K562 (cell line): ENCODE results near the gene CCDC144A. TPM values are rescaled to one million over a fixed set of nuclear protein-coding genes. Genes with fewer than 3 reads are reported as not detected.

Source experiments
- ATAC-seq: fragments of 200-7000 bp; cut with Tn5 transposase; 3 replicates; pipeline ENCODE4 v1.9.1; 2020; ENCODE audit warnings: moderate library complexity
- BruUV-seq: library from RNA; stranded (reverse); fragments of 400-500 nt; replicated peaks from 2 replicates; lab custom pipeline; 2021; lab: Mats Ljungman, UMichigan
- CTCF ChIA-PET: fragments of 300-600 bp; formaldehyde crosslinking; extraction: SDS; loops from one replicate; lab custom pipeline; 2021; ENCODE audit warnings: low intra/inter-chr PET ratio; lab: Yijun Ruan, JAX
- POLR2A ChIA-PET: fragments of 300-600, 350-650 bp; sonication (Branson Sonifier 250); formaldehyde crosslinking; extraction: SDS; loops from one replicate; lab custom pipeline; 2021; ENCODE audit warnings: antibody characterized with exemption, inconsistent platforms; lab: Yijun Ruan, JAX
- DNase-seq, 4 experiments: peaks; one replicate each; pipeline versions ENCODE4 v3.0.0 to v3.0.0-alpha.2; 2011 to 2018; ENCODE audit warnings: low spot score in 3 of 4, mixed read lengths in 3 of 4; ENCODE audit errors: extremely low read depth in 1 of 4
- FAIRE-seq: peaks from 2 replicates; lab custom pipeline; 2011; peaks lifted over from hg19 to GRCh38; lab: Jason Lieb, UNC
- H2AFZ ChIP-seq: 2 replicates; pipeline ENCODE4 v1.6.0; 2011; ENCODE audit warnings: low read depth, low read length, control low read depth, inconsistent platforms
- H3K27ac ChIP-seq: fragments of 200-600 bp; 3 replicates; pipeline ENCODE4 v1.8.0; 2011; ENCODE audit warnings: low read depth, mild to moderate bottlenecking, control low read depth, inconsistent platforms, low read length, moderate library complexity, mixed read lengths; ENCODE audit errors: extremely low read depth
- H3K27me3 ChIP-seq, 2 experiments: fragments of 300-600 bp in 1 of 2; 2 replicates in 1 of 2; 3 replicates in 1 of 2; pipeline versions ENCODE4 v1.6.0 to v1.8.0; 2011; ENCODE audit warnings: inconsistent platforms in 2 of 2, low read length in 2 of 2, mild to moderate bottlenecking in 1 of 2, mixed read lengths in 1 of 2, moderate library complexity in 1 of 2; ENCODE audit not compliant: control insufficient read depth in 2 of 2, insufficient read depth in 2 of 2
- H3K36me3 ChIP-seq: fragments of 300-600 bp; 3 replicates; pipeline ENCODE4 v1.8.0; 2011; ENCODE audit warnings: mild to moderate bottlenecking, low read length, inconsistent platforms; ENCODE audit not compliant: control insufficient read depth, insufficient read depth
- H3K4me1 ChIP-seq, 2 experiments: fragments of 200-600 bp in 1 of 2; replicated peaks in 1 of 2; 2 replicates in 1 of 2; 3 replicates in 1 of 2; pipeline versions ENCODE4 v1.5.1 to v1.8.0; 2011; ENCODE audit warnings: inconsistent platforms in 2 of 2, low read length in 2 of 2, mild to moderate bottlenecking in 1 of 2, mixed read lengths in 1 of 2, moderate library complexity in 1 of 2; ENCODE audit not compliant: control insufficient read depth in 2 of 2, insufficient read depth in 2 of 2
- H3K4me2 ChIP-seq: 2 replicates; pipeline ENCODE4 v1.6.1; 2011; ENCODE audit warnings: low read length, control low read depth, inconsistent platforms, mixed read lengths; ENCODE audit not compliant: insufficient read depth
- H3K4me3 ChIP-seq: fragments of 200-600 bp; sonication (generic), shearing (Covaris generic); 2 replicates; pipeline ENCODE4 v1.5.1; 2016; ENCODE audit warnings: control low read depth, inconsistent platforms
- H3K79me2 ChIP-seq: fragments of 200-600 bp; 3 replicates; pipeline ENCODE4 v1.8.0; 2011; ENCODE audit warnings: low read length, inconsistent platforms; ENCODE audit not compliant: control insufficient read depth, insufficient read depth
- H3K9ac ChIP-seq, 2 experiments: 2 replicates each; pipeline versions ENCODE4 v1.6.0 to v1.6.1; 2011; ENCODE audit warnings: low read depth in 2 of 2, low read length in 2 of 2, control low read depth in 1 of 2, inconsistent platforms in 1 of 2, mild to moderate bottlenecking in 1 of 2, mixed read lengths in 1 of 2; ENCODE audit not compliant: insufficient read depth in 1 of 2
- H3K9me1 ChIP-seq: one replicate; pipeline ENCODE4 v1.6.0; 2011; ENCODE audit warnings: inconsistent platforms, mild to moderate bottlenecking, low read length, moderate library complexity; ENCODE audit not compliant: control insufficient read depth, insufficient read depth
- H3K9me3 ChIP-seq: replicated peaks from 2 replicates; pipeline ENCODE4 v1.5.1; 2011; ENCODE audit warnings: low read depth, low read length, inconsistent platforms; ENCODE audit not compliant: control insufficient read depth, insufficient read depth
- H4K20me1 ChIP-seq: replicated peaks from 2 replicates; pipeline ENCODE4 v1.6.1; 2011; ENCODE audit warnings: low read length, inconsistent platforms, mixed read lengths; ENCODE audit not compliant: control insufficient read depth, insufficient read depth
- CREB1 ChIP-seq, 2 experiments: sonication (generic) in 1 of 2; formaldehyde crosslinking in 1 of 2; IDR thresholded peaks; 2 replicates each; pipeline versions ENCODE4 v1.6.1 to v1.8.0; 2012 to 2022; ENCODE audit warnings: inconsistent platforms in 1 of 2, mild to moderate bottlenecking in 1 of 2, missing genetic modification reagents in 1 of 2, moderate library complexity in 1 of 2
- GABPA ChIP-seq: fragments of 200-800 bp; sonication (Bioruptor generic); conservative IDR thresholded peaks from 2 replicates; pipeline ENCODE4 v1.6.1; 2016; ENCODE audit warnings: low read depth, missing genetic modification characterization, missing compliant biosample characterization
- GABPB1 ChIP-seq: sonication (generic); formaldehyde crosslinking; IDR thresholded peaks from 2 replicates; pipeline ENCODE4 v1.8.0; 2022; ENCODE audit warnings: mild to moderate bottlenecking, missing genetic modification reagents
- MTA3 ChIP-seq: fragments of 450-650 bp; formaldehyde crosslinking; IDR thresholded peaks from 2 replicates; pipeline ENCODE4 v1.6.1; 2017; ENCODE audit warnings: mild to moderate bottlenecking, borderline replicate concordance
- MYBL2 ChIP-seq, 2 experiments: fragments of 450-650 bp in 1 of 2; sonication (generic) in 1 of 2; formaldehyde crosslinking in 1 of 2; IDR thresholded peaks; 2 replicates each; pipeline versions ENCODE4 v1.6.1 to v1.8.1; 2017 to 2022; ENCODE audit warnings: borderline replicate concordance in 1 of 2, inconsistent platforms in 1 of 2, low read depth in 1 of 2, mild to moderate bottlenecking in 1 of 2, missing genetic modification reagents in 1 of 2, moderate library complexity in 1 of 2
- SMARCA4 ChIP-seq: fragments of 450-650 bp; IDR thresholded peaks from 2 replicates; pipeline ENCODE4 v1.6.1; 2016
- SMARCC2 ChIP-seq: fragments of 450-650 bp; IDR thresholded peaks from 2 replicates; pipeline ENCODE4 v1.6.1; 2017; ENCODE audit warnings: antibody characterized with exemption, moderate library complexity, mild to moderate bottlenecking, low read depth
- SPI1 ChIP-seq: IDR thresholded peaks from 2 replicates; pipeline ENCODE4 v1.6.1; 2011; ENCODE audit warnings: low read depth, low read length, control low read depth, borderline replicate concordance
- TAF1 ChIP-seq: IDR thresholded peaks from 2 replicates; pipeline ENCODE4 v1.6.1; 2011; ENCODE audit warnings: mild to moderate bottlenecking, low read length, moderate library complexity; ENCODE audit not compliant: insufficient read depth, control insufficient read depth, severe bottlenecking; ENCODE audit errors: extremely low read depth
- ZNF175 ChIP-seq: fragments of 200-800 bp; sonication (Bioruptor generic); IDR thresholded peaks from 2 replicates; pipeline ENCODE4 v1.6.1; 2016; ENCODE audit warnings: low read depth, mild to moderate bottlenecking, missing genetic modification characterization, missing compliant biosample characterization
- WGBS: fragments of 100-300 bp; shearing (Covaris generic); methylation state at CpG from one replicate; pipeline ENCODE4 v1.1.6; 2016; ENCODE audit warnings: low coverage, mixed read lengths; ENCODE audit not compliant: insufficient coverage; ENCODE audit errors: missing lambda C conversion rate; 5-methylcytosine and 5-hydroxymethylcytosine counted together
- in situ Hi-C: fragments of 300-500 bp; cut with MboI; formaldehyde crosslinking; loops from 4 replicates; pipeline ENCODE4 v1.15.0; 2018; ENCODE audit warnings: inconsistent platforms, mixed read lengths
- intact Hi-C: fragments of 100-400 bp; cut with micrococcal nuclease; formaldehyde crosslinking; loops from 2 replicates; pipeline ENCODE4 v1.14.2; 2022
- polyA plus RNA-seq, 8 experiments: library from polyadenylated mRNA; depleted of rRNA in 4 of 8; stranded (reverse) in 5 of 8; unstranded in 3 of 8; fragments of >200 nt; fragmentation: Nextera tagmentation in 2 of 8; fragmentation: Illumina TruSeq in 1 of 8; extraction: Ambion mirVana in 2 of 8; extraction: Trizol in 1 of 8; gene quantifications; 2 replicates each; pipeline versions ENCODE4 v1.2.1 to v1.2.3, GENCODE V29; 2011 to 2014; ENCODE audit warnings: inconsistent platforms in 1 of 8, missing spikeins in 1 of 8
- total RNA-seq, 7 experiments: library from RNA; depleted of rRNA in 6 of 7; stranded (reverse); fragments of >200 nt in 6 of 7; fragmentation: Illumina TruSeq in 2 of 7; extraction: Trizol in 2 of 7; gene quantifications; 2 replicates each; pipeline versions ENCODE4 v1.2.1 to v1.2.3, GENCODE V29; 2011 to 2021; ENCODE audit warnings: low replicate concordance in 1 of 7
- TF ChIP-seq, protein P1 (sequence below): fragments of 450-650 bp; formaldehyde crosslinking; IDR thresholded peaks from 2 replicates; pipeline ENCODE4 v1.4.0; 2020; ENCODE audit warnings: mild to moderate bottlenecking

CCDC144A gene
- total and polyA plus RNA-seq, 9 of the 15 experiments (the other 6 are each of a cell fraction or from before 2014, with no cell fraction given), result 0.03 to 0.76 (median 0.36) TPM

DNA sequence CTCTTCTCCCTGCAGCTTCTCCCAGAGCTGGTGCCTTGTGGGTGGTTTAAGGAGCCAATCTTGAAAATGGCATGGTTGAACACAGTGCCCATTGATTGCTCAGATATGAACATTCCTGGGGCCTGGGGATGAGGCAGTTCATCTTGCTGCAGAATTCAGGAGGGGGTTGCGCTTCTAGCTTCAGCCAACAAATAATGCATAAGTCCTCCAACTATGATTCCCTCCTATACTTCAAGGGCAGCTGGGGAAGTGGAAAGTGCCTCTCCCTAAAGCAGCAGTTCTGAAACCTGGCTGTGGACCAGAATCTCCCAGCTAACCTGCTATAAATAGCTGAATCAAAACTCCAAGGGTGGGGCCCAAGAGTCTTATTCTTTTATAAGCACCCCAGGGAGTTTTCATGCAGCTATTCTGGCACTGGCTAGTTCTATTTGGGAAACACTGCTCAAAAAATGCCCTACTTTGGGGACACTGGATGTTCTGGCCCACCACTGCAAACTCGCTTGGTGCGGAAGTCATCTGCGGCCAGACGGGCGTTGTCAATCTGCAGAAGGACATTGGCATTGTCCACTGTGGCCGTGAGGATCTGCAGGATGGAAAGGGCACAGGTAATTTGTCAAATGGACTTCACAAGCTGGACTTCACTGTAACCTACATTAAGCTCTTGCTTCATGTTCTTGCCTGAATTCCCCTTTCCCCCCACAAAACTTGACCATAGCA lies 130.3 kb downstream of the CCDC144A start:
- BruUV-seq, result no TSS peak
- DNase-seq (no peak), FAIRE-seq (no peak), ATAC-seq (no peak)
- H3K4me2 ChIP-seq, result no peak overlapping the region
- intact Hi-C loops (no loop called here), in situ Hi-C loops (no loop called here)
- 1% methylated on average over 7 of the region's 7 CpGs for WGBS
- no peaks in the 10 kb centered on the region; a peak in 2 of 5 replicates for H3K4me1 ChIP-seq
- ChIA-PET POLR2A (no interaction called here), CTCF (no interaction called here)
- H3K4me3 ChIP-seq, result no peak overlapping the region
- TF ChIP-seq MYBL2 (IDR thresholded peaks at IDR 0.05; ENCODE audit: low read depth) (no peak), MYBL2 (CRISPR knock-in tag; IDR thresholded peaks at IDR 0.05; ENCODE audit: borderline replicate concordance) (no peak), ZNF175 (CRISPR knock-in tag) (no peak)
- H3K9ac ChIP-seq, result no peak overlapping the region
- no peaks in the 10 kb centered on the region for H3K9me1 ChIP-seq
- H3K36me3 ChIP-seq, result no peaks in the 10 kb centered on the region
- H2AFZ ChIP-seq, result no peak overlapping the region
- H3K9me3 ChIP-seq, result no peaks in the 10 kb centered on the region
- peaks cover 6 to 44% of the 10 kb centered on the region in 2 experiments; a peak in 3 of 5 replicates for H3K27me3 ChIP-seq
- H4K20me1 ChIP-seq, result no peaks in the 10 kb centered on the region
- H3K79me2 ChIP-seq, result no peaks in the 10 kb centered on the region
- H3K27ac ChIP-seq, result no peak overlapping the region

DNA sequence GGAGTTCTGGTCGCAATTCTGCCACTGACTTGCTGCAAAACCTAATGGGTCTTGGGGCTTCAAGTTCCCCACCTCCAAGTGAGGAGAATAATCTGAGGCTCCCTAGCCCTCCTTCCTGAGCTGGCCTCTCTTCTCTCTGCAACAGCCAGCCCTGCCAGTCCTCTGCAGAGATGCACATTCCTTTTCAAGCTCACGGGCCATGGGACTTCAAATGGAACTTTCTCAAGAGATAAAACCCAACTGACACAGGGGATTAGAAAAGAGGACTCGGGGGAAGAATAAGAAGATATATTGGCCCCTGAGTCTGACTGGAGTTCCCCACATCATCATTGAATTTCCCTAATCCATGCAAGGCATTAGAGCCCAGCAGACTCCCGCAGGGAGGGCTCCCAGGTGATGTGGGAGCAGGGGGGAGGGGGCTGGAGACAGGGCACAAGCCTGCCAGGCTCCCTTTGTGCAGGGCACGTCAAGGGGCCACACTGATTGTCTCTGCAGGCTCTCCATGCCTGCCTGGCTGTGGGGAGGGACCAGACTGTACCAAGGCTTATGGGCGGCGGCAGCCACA lies 131.0 kb downstream of the CCDC144A start:
- no TSS peak for BruUV-seq
- WGBS, result 7% methylated on average over 5 of the region's 7 CpGs
- Histone ChIP-seq H2AFZ (no peak overlapping the region), H3K79me2 (no peaks in the 10 kb centered on the region), H3K36me3 (no peaks in the 10 kb centered on the region), H3K9me1 (no peaks in the 10 kb centered on the region), H3K27ac (no peak overlapping the region), H3K4me1 (no peaks in the 10 kb centered on the region; a peak in 1 of 5 replicates), H3K27me3 (peaks cover 6 to 41% of the 10 kb centered on the region in 2 experiments; a peak in 3 of 5 replicates), H3K4me3 (no peak overlapping the region), H3K4me2 (no peak overlapping the region), H4K20me1 (no peaks in the 10 kb centered on the region), H3K9ac (no peak overlapping the region), H3K9me3 (no peaks in the 10 kb centered on the region)
- ATAC-seq, result no peak
- CTCF ChIA-PET, result no interaction called here
- POLR2A ChIA-PET, result interaction anchor here (0.7 kb wide), 1 partner anchor 1544 kb away, joined by 3 read pairs; no protein-coding TSS in a partner anchor
- intact Hi-C loops, result no loop called here
- in situ Hi-C loops, result no loop called here
- TF ChIP-seq SMARCA4 (no peak), GABPB1 (CRISPR knock-in tag) (no peak), SPI1 (no peak), SMARCC2 (no peak), GABPA (no peak), CREB1 (IDR thresholded peaks at IDR 0.05) (no peak), CREB1 (CRISPR knock-in tag; IDR thresholded peaks at IDR 0.05) (no peak), MTA3 (no peak), TAF1 (no peak)
- TF ChIP-seq, protein P1, sequence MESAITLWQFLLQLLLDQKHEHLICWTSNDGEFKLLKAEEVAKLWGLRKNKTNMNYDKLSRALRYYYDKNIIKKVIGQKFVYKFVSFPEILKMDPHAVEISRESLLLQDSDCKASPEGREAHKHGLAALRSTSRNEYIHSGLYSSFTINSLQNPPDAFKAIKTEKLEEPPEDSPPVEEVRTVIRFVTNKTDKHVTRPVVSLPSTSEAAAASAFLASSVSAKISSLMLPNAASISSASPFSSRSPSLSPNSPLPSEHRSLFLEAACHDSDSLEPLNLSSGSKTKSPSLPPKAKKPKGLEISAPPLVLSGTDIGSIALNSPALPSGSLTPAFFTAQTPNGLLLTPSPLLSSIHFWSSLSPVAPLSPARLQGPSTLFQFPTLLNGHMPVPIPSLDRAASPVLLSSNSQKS, result no peak
- no peak for FAIRE-seq
- no peak for DNase-seq
